Measurements from ENCODE around the gene F8. TPM values are rescaled to one million over a fixed set of nuclear protein-coding genes. Genes with fewer than 3 reads are reported as not detected.

The F8 gene
- total RNA-seq, 1 experiment from 2014 or later: 0.91 TPM

- no peak overlapping the region for H3K4me2 ChIP-seq (ENCODE audit: low read length)
- no peak for DNase-seq
- TF ChIP-seq CTCF (conservative IDR thresholded peaks at IDR 0.05; ENCODE audit: low read depth, low read length) (no peak), EZH2 (IDR thresholded peaks at IDR 0.05; ENCODE audit: low read length, unreplicated experiment) (no peak), EZH2phosphoT487 (IDR thresholded peaks at IDR 0.05; ENCODE audit: borderline replicate concordance, low read length) (no peak)
- H3K9me2 ChIP-seq (replicated peaks; ENCODE audit: low read length): no peaks in the 10 kb centered on the region
- H3K9me3 ChIP-seq (ENCODE audit: low read length): no peaks in the 10 kb centered on the region
- H3F3A ChIP-seq (ENCODE audit: low read length, unreplicated experiment): peaks cover 11% of the 10 kb centered on the region
- no peaks in the 10 kb centered on the region for H3K36me3 ChIP-seq (ENCODE audit: low read depth, low read length)
- H3K9ac ChIP-seq (ENCODE audit: low read length): no peak overlapping the region
- H3K4me1 ChIP-seq (ENCODE audit: insufficient read depth, low read length): peaks cover 47% of the 10 kb centered on the region
- no peak for ATAC-seq
- intact Hi-C loops (cut with micrococcal nuclease): no loop called here
- BruUV-seq (replicated peaks): no TSS peak
- H3K27me3 ChIP-seq (ENCODE audit: low read length): no peaks in the 10 kb centered on the region
- ChIA-PET CTCF (interaction anchor here (0.6 kb wide), 1 partner anchor 54 kb away, joined by 4 read pairs; no protein-coding TSS in a partner anchor), POLR2A (ENCODE audit: unreplicated experiment) (no interaction called here)
- no peak overlapping the region for H2AFZ ChIP-seq (ENCODE audit: low read length)
- H4K20me1 ChIP-seq (ENCODE audit: low read length): no peaks in the 10 kb centered on the region
- H3K27ac ChIP-seq (ENCODE audit: low read length): no peak overlapping the region
- no peak overlapping the region for H3K4me3 ChIP-seq (ENCODE audit: low read length)
- H3K79me2 ChIP-seq (ENCODE audit: low read length): no peaks in the 10 kb centered on the region
Measured at GRCh38 chrX:154802947-154803346, 219.6 kb downstream of the F8 start.

GRCh38 chrX:154800478-154801210 lies 221.9 kb downstream of the F8 start:
- no peak overlapping the region for H3K4me3 ChIP-seq (ENCODE audit: low read length)
- TF ChIP-seq EZH2phosphoT487 (IDR thresholded peaks at IDR 0.05; ENCODE audit: borderline replicate concordance, low read length): no peak
- no peak for TF ChIP-seq EZH2 (IDR thresholded peaks at IDR 0.05; ENCODE audit: low read length, unreplicated experiment)
- no peak for TF ChIP-seq CTCF (conservative IDR thresholded peaks at IDR 0.05; ENCODE audit: low read depth, low read length)
- H3K27me3 ChIP-seq (ENCODE audit: low read length): no peaks in the 10 kb centered on the region
- H3K4me2 ChIP-seq (ENCODE audit: low read length): peak overlapping the region; percentile 76
- peaks cover 11% of the 10 kb centered on the region for H3F3A ChIP-seq (ENCODE audit: low read length, unreplicated experiment)
- H3K36me3 ChIP-seq (ENCODE audit: low read depth, low read length): no peaks in the 10 kb centered on the region
- DNase-seq: peak; percentile 56
- peak overlapping the region; percentile 87 for H3K27ac ChIP-seq (ENCODE audit: low read length)
- H3K9me2 ChIP-seq (replicated peaks; ENCODE audit: low read length): no peaks in the 10 kb centered on the region
- H3K9me3 ChIP-seq (ENCODE audit: low read length): no peaks in the 10 kb centered on the region
- no peaks in the 10 kb centered on the region for H4K20me1 ChIP-seq (ENCODE audit: low read length)
- no TSS peak for BruUV-seq (replicated peaks)
- H3K9ac ChIP-seq (ENCODE audit: low read length): no peak overlapping the region
- H2AFZ ChIP-seq (ENCODE audit: low read length): no peak overlapping the region
- H3K79me2 ChIP-seq (ENCODE audit: low read length): peaks cover 5% of the 10 kb centered on the region; the same call in 1 of the 2 replicates
- CTCF ChIA-PET: no interaction called here
- intact Hi-C loops (cut with micrococcal nuclease): no loop called here
- POLR2A ChIA-PET (ENCODE audit: unreplicated experiment): interaction anchor here (0.6 kb wide), 1 partner anchor 38 kb away, joined by 3 read pairs; no protein-coding TSS in a partner anchor
- peak; percentile 7; the same call in 1 of the 2 replicates for ATAC-seq
- H3K4me1 ChIP-seq (ENCODE audit: insufficient read depth, low read length): peaks cover 54% of the 10 kb centered on the region
